DMS53 treated with DMSO at 0.1 percent for 48 hours (cell line): Measurements from ENCODE around the gene SMG6.

ENCODE experiments used
- DNase-seq: peaks from one replicate; lab custom pipeline; 2025; ENCODE audit not compliant: unreplicated experiment; lab: John Stamatoyannopoulos, UW

The SMG6 gene

GRCh38 chr17:2084036-2084765 lies 219.4 kb downstream of the SMG6 start:
- no peak for DNase-seq

GRCh38 chr17:2083613-2084035 lies 220.0 kb downstream of the SMG6 start:
- no peak for DNase-seq

- no peak for DNase-seq
Observed at GRCh38 chr17:2082003-2082781, 221.4 kb downstream of the SMG6 start.

GRCh38 chr17:2081564-2081963 lies 222.0 kb downstream of the SMG6 start:
- DNase-seq, result no peak

GRCh38 chr17:2077040-2077439 lies 226.5 kb downstream of the SMG6 start:
- DNase-seq, result no peak

- no peak for DNase-seq
Observed at GRCh38 chr17:2076087-2076984, 227.2 kb downstream of the SMG6 start.

GRCh38 chr17:2075336-2076086 lies 228.1 kb downstream of the SMG6 start:
- DNase-seq, result no peak

GRCh38 chr17:2074919-2075318 lies 228.7 kb downstream of the SMG6 start:
- no peak for DNase-seq

- DNase-seq, result no peak
Observed at GRCh38 chr17:2071455-2072281, 231.9 kb downstream of the SMG6 start.

GRCh38 chr17:2071024-2071385 lies 232.6 kb downstream of the SMG6 start:
- DNase-seq, result no peak

GRCh38 chr17:2070241-2071023 lies 233.2 kb downstream of the SMG6 start:
- DNase-seq, result no peak

GRCh38 chr17:2068519-2069051 lies 235.0 kb downstream of the SMG6 start:
- no peak for DNase-seq

GRCh38 chr17:2068031-2068518 lies 235.5 kb downstream of the SMG6 start:
- no peak for DNase-seq

- no peak for DNase-seq
Observed at GRCh38 chr17:2067608-2068024, 236.0 kb downstream of the SMG6 start.

- no peak for DNase-seq
Observed at GRCh38 chr17:2067048-2067561, 236.5 kb downstream of the SMG6 start.

- no peak for DNase-seq
Observed at GRCh38 chr17:2065949-2066400, 237.6 kb downstream of the SMG6 start.

- no peak for DNase-seq
Observed at GRCh38 chr17:2064980-2065785, 238.4 kb downstream of the SMG6 start.
